ENCODE data around the gene PHF21B.

DNA sequence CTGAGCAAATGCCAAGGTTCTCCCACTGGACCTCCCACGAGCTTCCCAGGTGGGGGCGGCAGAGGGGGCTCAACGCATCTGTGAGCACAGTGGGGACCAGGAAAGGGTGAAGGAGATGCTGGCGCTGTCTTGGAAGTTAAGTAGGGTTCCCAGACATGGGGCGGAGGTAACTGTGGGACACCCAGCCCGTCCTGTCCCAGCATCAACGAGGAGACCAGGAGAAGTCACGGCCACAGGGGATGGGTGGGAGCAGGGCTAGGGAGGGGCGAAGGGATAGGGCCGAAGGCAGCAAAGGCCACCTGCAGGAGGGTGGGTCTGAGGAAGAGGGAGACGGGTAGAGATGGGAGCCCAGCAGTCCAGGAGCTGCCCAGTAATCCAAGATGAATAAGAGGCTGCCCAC, 70.4 kb downstream of the PHF21B start:
- TF ChIP-seq, protein P1, sequence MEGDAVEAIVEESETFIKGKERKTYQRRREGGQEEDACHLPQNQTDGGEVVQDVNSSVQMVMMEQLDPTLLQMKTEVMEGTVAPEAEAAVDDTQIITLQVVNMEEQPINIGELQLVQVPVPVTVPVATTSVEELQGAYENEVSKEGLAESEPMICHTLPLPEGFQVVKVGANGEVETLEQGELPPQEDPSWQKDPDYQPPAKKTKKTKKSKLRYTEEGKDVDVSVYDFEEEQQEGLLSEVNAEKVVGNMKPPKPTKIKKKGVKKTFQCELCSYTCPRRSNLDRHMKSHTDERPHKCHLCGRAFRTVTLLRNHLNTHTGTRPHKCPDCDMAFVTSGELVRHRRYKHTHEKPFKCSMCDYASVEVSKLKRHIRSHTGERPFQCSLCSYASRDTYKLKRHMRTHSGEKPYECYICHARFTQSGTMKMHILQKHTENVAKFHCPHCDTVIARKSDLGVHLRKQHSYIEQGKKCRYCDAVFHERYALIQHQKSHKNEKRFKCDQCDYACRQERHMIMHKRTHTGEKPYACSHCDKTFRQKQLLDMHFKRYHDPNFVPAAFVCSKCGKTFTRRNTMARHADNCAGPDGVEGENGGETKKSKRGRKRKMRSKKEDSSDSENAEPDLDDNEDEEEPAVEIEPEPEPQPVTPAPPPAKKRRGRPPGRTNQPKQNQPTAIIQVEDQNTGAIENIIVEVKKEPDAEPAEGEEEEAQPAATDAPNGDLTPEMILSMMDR (IDR thresholded peaks at IDR 0.05), result no peak
- TF ChIP-seq POLR2A (IDR thresholded peaks at IDR 0.05), result no peak
